Measurements from ENCODE around the gene LY86.

The LY86 gene

GRCh38 chr6:6588064-6588923 is at the start of gene LY86:
Gene LY86, plus strand, starts transcription at chr6:6588720. Its CDS starts 15 bp downstream, at chr6:6588735.
- H3K4me1 Mint-ChIP-seq (ENCODE audit: low read depth) = peaks cover 65% of the 10 kb centered on the region
- no peaks in the 10 kb centered on the region for H3K27me3 Mint-ChIP-seq
- H3K27ac Mint-ChIP-seq = peak within 1 kb of the TSS; percentile 83

GRCh38 chr6:6539036-6539435 is 49.5 kb upstream of the LY86 start:
- Mint-ChIP-seq H3K9me3 (no peaks in the 10 kb centered on the region), H3K27ac (no peak overlapping the region), H3K4me1 (ENCODE audit: low read depth) (no peaks in the 10 kb centered on the region), H3K27me3 (peaks cover 50% of the 10 kb centered on the region), H3K36me3 (ENCODE audit: low read depth) (no peaks in the 10 kb centered on the region), H3K4me3 (no peak overlapping the region)

More at GRCh38 chr6:6588064-6588923, at the start of gene LY86:
- no peaks in the 10 kb centered on the region for H3K36me3 Mint-ChIP-seq (ENCODE audit: low read depth)
- no peaks in the 10 kb centered on the region for H3K9me3 Mint-ChIP-seq
- H3K4me3 Mint-ChIP-seq = peak within 1 kb of the TSS; percentile 70

DNA sequence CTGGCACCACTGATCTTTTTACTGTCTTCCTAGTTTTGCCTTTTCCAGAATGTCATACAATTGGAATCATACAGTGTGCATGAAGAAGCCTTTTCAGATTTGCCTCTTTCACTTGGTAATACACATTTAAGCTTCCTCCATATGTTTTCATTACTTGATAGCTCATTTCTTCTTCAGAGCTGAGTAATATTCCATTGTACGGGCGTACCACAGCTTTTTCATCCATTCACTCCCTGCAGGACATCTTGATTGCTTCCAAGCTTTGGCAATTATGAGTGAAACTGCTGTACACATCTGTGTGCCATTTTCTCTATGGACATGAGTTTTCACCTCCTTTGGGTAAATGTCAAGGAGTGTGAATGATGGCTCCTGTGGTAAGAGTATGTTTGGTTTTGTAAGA is 46.2 kb upstream of the LY86 start:
- Mint-ChIP-seq H3K27ac (no peak overlapping the region), H3K4me3 (no peak overlapping the region), H3K36me3 (ENCODE audit: low read depth) (no peaks in the 10 kb centered on the region), H3K27me3 (peaks cover 58% of the 10 kb centered on the region), H3K9me3 (no peaks in the 10 kb centered on the region), H3K4me1 (ENCODE audit: low read depth) (peaks cover 5% of the 10 kb centered on the region)

- peaks cover 67% of the 10 kb centered on the region for H3K27me3 Mint-ChIP-seq
- no peaks in the 10 kb centered on the region for H3K9me3 Mint-ChIP-seq
- H3K36me3 Mint-ChIP-seq (ENCODE audit: low read depth) = no peaks in the 10 kb centered on the region
Observed at GRCh38 chr6:6543181-6543879, 45.2 kb upstream of the LY86 start.

DNA sequence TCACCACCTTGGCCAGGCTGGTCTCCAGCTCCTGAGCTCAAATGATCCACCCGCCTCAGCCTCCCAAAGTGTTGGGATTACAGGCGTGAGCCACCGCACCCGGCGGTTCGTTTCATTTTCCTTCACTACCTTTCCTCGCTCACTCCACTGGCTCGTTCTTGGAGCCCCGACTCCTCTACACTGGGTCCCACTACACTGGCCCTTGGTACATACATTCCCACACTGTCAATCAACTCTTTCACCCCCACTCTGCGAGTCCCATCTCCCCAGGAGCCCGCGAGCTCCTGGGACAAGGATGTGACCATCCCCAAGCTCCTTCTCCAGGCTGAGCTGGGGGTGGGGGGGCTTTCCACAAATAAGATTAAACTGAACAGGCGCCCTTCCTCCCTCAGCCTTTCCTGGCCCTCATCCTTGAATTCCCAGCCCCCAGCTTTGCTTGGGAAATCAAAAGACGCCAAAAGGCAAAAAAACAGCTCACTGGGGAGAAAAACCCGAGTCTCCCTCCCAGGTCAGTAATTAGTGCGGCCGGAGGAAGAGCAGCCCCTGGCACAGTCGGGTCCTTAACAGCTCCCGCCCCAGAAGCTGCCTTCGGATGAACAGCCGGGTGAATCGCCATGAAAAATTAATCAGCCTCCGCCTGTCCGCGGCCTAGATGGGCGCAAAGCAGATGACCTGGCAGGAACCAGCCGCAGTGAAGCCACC is 42.8 kb upstream of the LY86 start:
- Mint-ChIP-seq H3K4me1 (ENCODE audit: low read depth) (peaks cover 5% of the 10 kb centered on the region), H3K36me3 (ENCODE audit: low read depth) (no peaks in the 10 kb centered on the region), H3K9me3 (no peaks in the 10 kb centered on the region), H3K27me3 (peaks cover 62% of the 10 kb centered on the region), H3K27ac (peak overlapping the region; percentile 29), H3K4me3 (no peak overlapping the region)

More at GRCh38 chr6:6543181-6543879, 45.2 kb upstream of the LY86 start:
- no peak overlapping the region for H3K27ac Mint-ChIP-seq
- no peak overlapping the region for H3K4me3 Mint-ChIP-seq
- peaks cover 5% of the 10 kb centered on the region for H3K4me1 Mint-ChIP-seq (ENCODE audit: low read depth)

- peak overlapping the region; percentile 78 for H3K4me3 Mint-ChIP-seq
- H3K4me1 Mint-ChIP-seq (ENCODE audit: low read depth) = peaks cover 5% of the 10 kb centered on the region
- no peaks in the 10 kb centered on the region for H3K9me3 Mint-ChIP-seq
- H3K27ac Mint-ChIP-seq = peak overlapping the region; percentile 22
- no peaks in the 10 kb centered on the region for H3K36me3 Mint-ChIP-seq (ENCODE audit: low read depth)
- peaks cover 55% of the 10 kb centered on the region for H3K27me3 Mint-ChIP-seq
Observed at GRCh38 chr6:6546318-6547109, 42.0 kb upstream of the LY86 start.

- Mint-ChIP-seq H3K27me3 (peaks cover 49% of the 10 kb centered on the region), H3K36me3 (ENCODE audit: low read depth) (no peaks in the 10 kb centered on the region), H3K4me3 (peak overlapping the region; percentile 78), H3K9me3 (no peaks in the 10 kb centered on the region), H3K4me1 (ENCODE audit: low read depth) (peaks cover 5% of the 10 kb centered on the region), H3K27ac (peak overlapping the region; percentile 22)
Observed at GRCh38 chr6:6547110-6547879, 41.2 kb upstream of the LY86 start.

DNA sequence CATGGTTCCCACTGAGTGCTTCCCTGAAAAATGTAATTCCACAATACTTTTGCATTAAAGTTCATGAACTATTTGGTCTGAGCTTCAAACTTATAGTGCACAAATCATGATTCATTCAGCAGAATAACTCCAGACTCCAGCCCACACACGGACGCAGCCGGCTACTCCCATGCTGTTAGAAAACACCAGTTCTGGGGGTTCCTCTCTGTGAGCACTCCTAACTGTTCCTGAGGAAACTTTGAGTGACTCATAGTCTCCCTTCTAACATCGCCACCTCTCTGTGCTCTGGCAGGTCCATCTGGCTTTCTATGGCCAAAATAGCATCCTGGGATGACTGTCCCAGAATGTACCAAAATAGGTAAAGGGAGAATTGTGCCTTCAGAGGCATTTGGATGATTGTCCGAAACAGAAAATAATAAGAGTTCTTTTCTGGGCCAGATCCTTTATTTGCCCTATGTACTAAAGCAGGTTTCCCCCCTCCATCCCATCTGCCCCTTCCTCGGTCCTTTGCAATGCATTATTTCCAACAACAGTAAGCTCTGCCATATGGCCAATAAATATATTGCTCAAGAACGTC is 32.3 kb upstream of the LY86 start:
- no peak overlapping the region for H3K27ac Mint-ChIP-seq
- H3K4me3 Mint-ChIP-seq = no peak overlapping the region
- no peaks in the 10 kb centered on the region for H3K36me3 Mint-ChIP-seq (ENCODE audit: low read depth)
- peaks cover 13% of the 10 kb centered on the region for H3K27me3 Mint-ChIP-seq
- no peaks in the 10 kb centered on the region for H3K9me3 Mint-ChIP-seq
- peaks cover 47% of the 10 kb centered on the region for H3K4me1 Mint-ChIP-seq (ENCODE audit: low read depth)

- H3K27ac Mint-ChIP-seq = no peak overlapping the region
- peaks cover 48% of the 10 kb centered on the region for H3K4me1 Mint-ChIP-seq (ENCODE audit: low read depth)
- no peak overlapping the region for H3K4me3 Mint-ChIP-seq
- peaks cover 13% of the 10 kb centered on the region for H3K27me3 Mint-ChIP-seq
- H3K9me3 Mint-ChIP-seq = no peaks in the 10 kb centered on the region
- H3K36me3 Mint-ChIP-seq (ENCODE audit: low read depth) = no peaks in the 10 kb centered on the region
Observed at GRCh38 chr6:6556738-6557503, 31.6 kb upstream of the LY86 start.

DNA sequence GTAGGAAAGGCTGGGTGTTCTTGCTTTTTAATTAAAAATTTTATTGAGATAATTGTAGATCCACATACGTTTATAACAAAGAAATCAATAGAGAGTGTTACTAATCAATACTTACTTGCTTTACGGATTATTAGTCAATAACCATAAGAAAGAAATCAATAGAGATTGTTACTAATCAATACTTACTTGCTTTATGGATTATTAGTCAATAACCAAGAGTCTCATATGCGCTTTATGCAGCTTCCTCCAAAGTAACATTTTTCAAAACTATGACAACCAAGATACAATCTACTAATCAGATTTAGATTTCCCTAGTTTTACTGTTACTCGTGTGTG is 31.0 kb upstream of the LY86 start:
- Mint-ChIP-seq H3K4me1 (ENCODE audit: low read depth) (peaks cover 48% of the 10 kb centered on the region), H3K4me3 (no peak overlapping the region), H3K27ac (no peak overlapping the region), H3K36me3 (ENCODE audit: low read depth) (no peaks in the 10 kb centered on the region), H3K9me3 (no peaks in the 10 kb centered on the region), H3K27me3 (peaks cover 13% of the 10 kb centered on the region)

DNA sequence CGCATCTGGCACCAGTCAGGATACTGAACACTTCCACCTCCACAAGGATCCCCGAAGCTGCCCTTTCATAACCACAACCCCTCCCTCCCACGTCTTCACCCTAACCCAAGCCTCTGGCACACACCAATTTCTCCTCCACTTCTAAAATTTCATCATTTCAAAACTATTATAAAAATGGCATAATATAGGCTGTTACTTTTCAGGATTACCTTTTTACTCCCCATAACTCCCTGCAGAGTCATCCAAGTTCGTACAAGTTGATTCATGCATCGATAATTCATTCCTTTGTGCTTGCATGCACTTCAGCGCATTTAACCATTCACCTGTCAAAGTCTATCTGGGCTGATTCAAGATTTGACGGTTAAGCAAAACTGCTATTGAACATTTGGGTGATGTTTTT is 30.6 kb upstream of the LY86 start:
- Mint-ChIP-seq H3K27me3 (peaks cover 12% of the 10 kb centered on the region), H3K9me3 (no peaks in the 10 kb centered on the region), H3K27ac (no peak overlapping the region), H3K4me1 (ENCODE audit: low read depth) (peaks cover 48% of the 10 kb centered on the region), H3K4me3 (no peak overlapping the region), H3K36me3 (ENCODE audit: low read depth) (no peaks in the 10 kb centered on the region)

- no peak overlapping the region for H3K4me3 Mint-ChIP-seq
- H3K27me3 Mint-ChIP-seq = peaks cover 9% of the 10 kb centered on the region
- H3K36me3 Mint-ChIP-seq (ENCODE audit: low read depth) = no peaks in the 10 kb centered on the region
- H3K4me1 Mint-ChIP-seq (ENCODE audit: low read depth) = peaks cover 61% of the 10 kb centered on the region
- H3K27ac Mint-ChIP-seq = no peak overlapping the region
- H3K9me3 Mint-ChIP-seq = no peaks in the 10 kb centered on the region
Observed at GRCh38 chr6:6559994-6560570, 28.4 kb upstream of the LY86 start.

- H3K4me3 Mint-ChIP-seq = no peak overlapping the region
- no peaks in the 10 kb centered on the region for H3K9me3 Mint-ChIP-seq
- H3K4me1 Mint-ChIP-seq (ENCODE audit: low read depth) = peaks cover 61% of the 10 kb centered on the region
- H3K27me3 Mint-ChIP-seq = peaks cover 7% of the 10 kb centered on the region
- H3K27ac Mint-ChIP-seq = peak overlapping the region; percentile 47
- H3K36me3 Mint-ChIP-seq (ENCODE audit: low read depth) = no peaks in the 10 kb centered on the region
Observed at GRCh38 chr6:6560909-6561308, 27.6 kb upstream of the LY86 start.
